NK-92 (cell line): ENCODE data around the gene NDOR1.

Experiments used
- DNase-seq: peaks from one replicate; lab custom pipeline; 2025; ENCODE audit not compliant: unreplicated experiment; lab: John Stamatoyannopoulos, UW

NDOR1 gene

GRCh38 chr9:137205126-137206069 is at the start of gene NDOR1, which contains the start of gene TMEM203:
Gene NDOR1 (plus strand): TSS chr9:137205700. CDS start chr9:137205778, 78 bp downstream.
Gene TMEM203 (minus strand): TSS chr9:137205648. CDS start chr9:137205414, 234 bp downstream.
- DNase-seq: peak; percentile 71

DNA sequence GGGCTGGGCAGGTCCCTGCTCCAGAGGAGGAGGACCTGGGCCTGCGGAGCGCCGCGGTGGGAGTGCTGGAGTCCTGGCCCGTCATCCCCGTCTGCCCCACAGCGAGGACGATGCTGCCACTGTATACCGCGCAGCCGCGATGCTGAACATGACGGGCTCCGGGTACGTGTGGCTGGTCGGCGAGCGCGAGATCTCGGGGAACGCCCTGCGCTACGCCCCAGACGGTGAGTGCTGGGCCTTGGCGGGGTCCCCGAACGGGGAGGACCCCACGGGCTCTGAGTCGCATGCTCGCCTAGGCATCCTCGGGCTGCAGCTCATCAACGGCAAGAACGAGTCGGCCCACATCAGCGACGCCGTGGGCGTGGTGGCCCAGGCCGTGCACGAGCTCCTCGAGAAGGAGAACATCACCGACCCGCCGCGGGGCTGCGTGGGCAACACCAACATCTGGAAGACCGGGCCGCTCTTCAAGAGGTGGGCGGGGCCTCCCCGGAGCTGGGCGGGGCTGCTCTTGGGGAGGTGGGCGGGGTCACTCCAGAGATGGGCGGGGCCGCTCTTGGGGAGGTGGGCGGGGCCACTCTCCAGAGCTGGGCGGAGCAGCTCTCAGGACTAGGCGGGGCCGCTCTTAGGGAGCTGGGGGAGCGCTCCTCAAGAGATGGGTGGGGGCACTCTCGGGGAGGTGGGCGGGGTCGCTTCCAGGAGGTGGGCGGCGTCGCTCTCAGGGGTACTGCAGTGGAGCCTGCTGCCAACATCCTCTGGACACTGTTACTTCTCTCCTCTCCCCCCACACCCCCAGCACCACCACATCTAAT is 48.7 kb upstream of the NDOR1 start:
- DNase-seq: no peak

GRCh38 chr9:137157618-137158415 is 47.7 kb upstream of the NDOR1 start:
- DNase-seq: no peak

GRCh38 chr9:137158625-137159024 is 46.9 kb upstream of the NDOR1 start:
- no peak for DNase-seq

DNA sequence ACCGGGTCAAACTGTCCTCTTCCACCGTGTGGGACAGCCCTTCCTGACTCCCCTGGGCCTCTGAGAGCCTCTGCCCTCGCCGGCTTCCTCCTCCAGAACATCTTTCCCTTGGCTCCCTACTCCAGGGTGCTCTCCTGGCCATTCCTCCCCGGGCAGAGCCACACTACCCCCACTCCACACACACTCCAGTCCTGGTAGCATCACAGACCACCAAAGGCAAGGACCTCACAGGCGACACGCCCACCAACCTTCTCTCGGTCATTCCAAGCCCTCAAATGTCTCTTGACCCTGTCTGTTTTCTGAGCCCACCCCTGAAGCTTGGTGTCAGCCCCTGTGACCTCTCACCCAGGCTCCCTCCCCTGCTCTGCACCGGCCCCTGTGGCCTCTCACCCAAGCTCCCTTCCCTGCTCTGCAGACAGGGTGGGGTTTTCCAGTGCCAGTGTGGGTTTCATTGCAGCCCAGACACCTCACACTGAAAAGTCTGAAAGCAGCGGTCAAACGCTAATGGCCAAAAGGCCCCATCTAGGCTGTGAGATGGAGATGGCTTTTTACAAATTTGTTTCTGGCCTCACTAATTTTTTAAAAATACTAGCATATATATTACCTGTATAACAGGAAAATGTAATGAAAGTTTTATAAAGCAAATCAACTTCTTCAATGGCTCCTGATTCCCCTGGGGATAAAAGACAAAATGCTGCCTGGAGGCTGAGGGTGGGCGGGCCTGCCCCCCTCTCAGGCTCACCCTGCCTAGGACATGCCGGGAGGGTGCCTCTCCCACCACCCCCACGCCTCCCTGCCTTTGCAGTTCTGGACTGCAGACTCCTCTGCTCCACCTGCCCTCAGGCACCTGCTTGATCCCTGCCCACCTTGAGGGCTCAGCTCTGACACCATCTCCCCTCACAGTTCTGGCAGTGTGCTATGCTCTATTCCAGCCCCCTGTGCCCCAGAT is 46.1 kb upstream of the NDOR1 start:
- DNase-seq: no peak

DNA sequence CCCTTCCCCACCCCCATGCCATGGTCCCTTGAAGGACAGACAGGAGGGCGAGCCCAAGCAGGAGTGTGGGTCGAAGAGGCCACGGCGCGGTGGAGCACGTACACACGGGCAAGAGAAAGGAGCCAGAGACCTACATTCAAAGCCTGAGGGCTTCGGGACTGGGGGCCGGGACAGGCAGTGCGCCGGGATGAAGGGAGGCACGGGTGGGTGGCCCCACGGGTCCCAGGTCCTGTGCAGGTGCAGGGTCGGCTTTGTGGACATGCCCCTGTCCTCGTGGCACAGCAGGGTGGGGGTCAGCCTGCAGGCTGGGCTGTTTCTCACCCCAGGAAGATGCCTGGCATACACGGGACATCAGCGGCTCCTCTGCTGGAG is 45.5 kb upstream of the NDOR1 start:
- DNase-seq: no peak

GRCh38 chr9:137160716-137161557 is 44.6 kb upstream of the NDOR1 start:
- no peak for DNase-seq

DNA sequence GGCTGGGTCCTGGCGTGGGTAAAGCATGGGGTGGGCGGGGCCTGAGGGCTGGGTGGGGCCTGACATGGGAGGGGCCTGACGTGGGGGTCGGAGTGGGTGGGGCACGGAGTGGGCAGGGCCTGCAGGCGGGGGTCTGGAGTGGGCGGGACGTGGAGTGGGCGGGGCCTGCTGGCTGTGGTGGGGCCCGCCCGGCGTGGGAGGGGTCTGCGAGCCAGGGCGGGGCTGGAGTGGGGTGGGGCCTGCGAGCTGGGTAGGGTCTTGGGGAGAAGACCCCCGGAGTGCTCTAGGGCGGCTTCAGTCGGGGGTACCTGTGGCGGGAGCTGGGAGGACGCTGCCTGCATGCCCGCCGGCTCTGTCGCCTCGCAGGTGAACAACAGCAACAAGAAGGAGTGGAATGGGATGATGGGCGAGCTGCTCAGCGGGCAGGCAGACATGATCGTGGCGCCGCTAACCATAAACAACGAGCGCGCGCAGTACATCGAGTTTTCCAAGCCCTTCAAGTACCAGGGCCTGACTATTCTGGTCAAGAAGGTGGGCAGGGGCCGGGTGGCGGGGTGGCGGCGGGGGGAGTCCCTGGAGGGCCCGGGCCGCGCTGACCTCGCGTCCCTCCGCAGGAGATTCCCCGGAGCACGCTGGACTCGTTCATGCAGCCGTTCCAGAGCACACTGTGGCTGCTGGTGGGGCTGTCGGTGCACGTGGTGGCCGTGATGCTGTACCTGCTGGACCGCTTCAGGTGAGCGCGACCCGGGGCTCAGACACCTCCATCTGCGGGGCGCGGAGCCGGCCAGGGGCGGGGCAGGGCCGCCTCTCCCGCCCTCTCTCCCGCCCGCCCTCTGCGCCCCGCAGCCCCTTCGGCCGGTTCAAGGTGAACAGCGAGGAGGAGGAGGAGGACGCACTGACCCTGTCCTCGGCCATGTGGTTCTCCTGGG is 43.7 kb upstream of the NDOR1 start:
- no peak for DNase-seq

DNA sequence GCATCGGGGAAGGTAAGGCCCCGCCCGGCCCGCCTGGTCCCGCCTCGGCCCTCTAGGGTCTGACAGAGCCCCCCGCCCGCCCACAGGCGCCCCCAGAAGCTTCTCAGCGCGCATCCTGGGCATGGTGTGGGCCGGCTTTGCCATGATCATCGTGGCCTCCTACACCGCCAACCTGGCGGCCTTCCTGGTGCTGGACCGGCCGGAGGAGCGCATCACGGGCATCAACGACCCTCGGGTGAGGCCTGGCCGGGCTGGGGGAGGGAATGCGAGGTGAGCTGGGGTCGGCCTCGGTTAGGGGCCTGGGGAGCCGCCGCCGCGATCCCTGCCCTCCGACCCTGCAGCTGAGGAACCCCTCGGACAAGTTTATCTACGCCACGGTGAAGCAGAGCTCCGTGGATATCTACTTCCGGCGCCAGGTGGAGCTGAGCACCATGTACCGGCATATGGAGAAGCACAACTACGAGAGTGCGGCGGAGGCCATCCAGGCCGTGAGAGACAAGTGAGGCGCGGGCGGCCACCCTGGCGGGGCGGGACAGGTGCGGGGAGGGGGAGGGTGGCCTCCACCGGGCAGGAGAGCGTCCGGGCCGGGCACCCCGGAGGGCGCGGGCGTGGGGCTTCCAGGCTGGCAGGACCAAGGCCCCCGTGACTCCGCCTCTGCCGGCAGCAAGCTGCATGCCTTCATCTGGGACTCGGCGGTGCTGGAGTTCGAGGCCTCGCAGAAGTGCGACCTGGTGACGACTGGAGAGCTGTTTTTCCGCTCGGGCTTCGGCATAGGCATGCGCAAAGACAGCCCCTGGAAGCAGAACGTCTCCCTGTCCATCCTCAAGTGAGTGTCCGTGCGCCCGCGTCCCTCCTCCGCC is 42.8 kb upstream of the NDOR1 start:
- DNase-seq: no peak

- DNase-seq: no peak
Observed at GRCh38 chr9:137163365-137163715, 42.2 kb upstream of the NDOR1 start.

- DNase-seq: no peak
Observed at GRCh38 chr9:137163805-137164204, 41.7 kb upstream of the NDOR1 start.

- DNase-seq: no peak
Observed at GRCh38 chr9:137164370-137165249, 40.9 kb upstream of the NDOR1 start.

GRCh38 chr9:137165250-137165836 is 40.2 kb upstream of the NDOR1 start:
- DNase-seq: no peak

DNA sequence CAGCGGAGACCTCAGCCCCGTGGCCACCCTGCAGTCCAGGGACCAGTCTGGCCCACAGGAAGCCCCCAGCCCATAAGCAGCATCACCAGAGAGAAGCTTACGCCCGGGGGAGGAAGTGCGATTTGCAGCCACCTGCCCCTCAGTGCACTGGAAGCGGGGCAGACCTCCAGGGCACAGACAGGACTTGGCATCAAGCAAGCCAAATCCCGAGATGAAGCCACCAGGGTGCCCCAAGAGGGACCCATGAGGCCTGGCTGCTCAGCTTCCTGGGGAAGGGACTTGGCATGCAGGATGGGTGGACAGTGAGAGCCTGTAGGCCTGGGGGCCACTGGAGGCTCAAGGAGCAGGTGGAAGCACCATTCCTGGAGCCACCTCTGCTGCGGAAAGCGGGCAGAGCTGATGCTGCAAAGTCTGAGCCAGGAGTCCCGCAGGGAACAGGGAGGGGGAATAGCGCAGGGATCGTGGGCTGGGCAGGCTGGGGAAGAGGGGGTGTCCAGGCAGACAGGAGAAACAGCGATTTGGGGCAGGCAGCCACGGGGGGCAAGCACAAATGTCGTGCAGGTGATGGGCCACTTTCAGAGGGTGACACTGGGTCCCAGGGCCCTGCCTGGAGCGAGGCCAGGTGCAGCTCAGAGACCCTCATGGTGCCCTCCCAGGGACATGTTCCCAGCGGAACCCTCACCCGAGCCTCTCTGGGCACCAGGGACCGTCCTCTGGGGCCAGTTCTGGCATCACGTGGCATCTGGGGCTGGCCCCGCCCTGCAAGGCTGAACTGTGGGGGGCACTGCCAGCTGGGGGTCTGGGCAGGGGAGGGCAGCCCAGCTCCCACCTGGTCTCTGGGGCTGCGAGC is 38.9 kb upstream of the NDOR1 start:
- no peak for DNase-seq

DNA sequence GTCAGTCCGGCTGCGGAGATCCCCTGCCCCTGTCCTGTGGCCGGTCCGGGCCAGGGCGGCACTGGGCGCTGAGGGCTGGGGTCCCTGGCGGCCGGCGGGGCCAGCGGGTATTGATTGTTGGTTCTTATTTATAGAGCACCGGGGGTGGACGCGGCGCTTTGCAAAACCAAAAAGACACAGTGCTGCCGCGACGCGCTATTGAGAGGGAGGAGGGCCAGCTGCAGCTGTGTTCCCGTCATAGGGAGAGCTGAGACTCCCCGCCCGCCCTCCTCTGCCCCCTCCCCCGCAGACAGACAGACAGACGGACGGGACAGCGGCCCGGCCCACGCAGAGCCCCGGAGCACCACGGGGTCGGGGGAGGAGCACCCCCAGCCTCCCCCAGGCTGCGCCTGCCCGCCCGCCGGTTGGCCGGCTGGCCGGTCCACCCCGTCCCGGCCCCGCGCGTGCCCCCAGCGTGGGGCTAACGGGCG is 38.2 kb upstream of the NDOR1 start:
- no peak for DNase-seq
